Activated naive CD8-positive, alpha-beta T cell (primary cell): ENCODE results near the gene LIMS4.
"Not testable (repeated sequence)": the region's sequence is repeated elsewhere in the genome, so short reads cannot be mapped to it uniquely, and the experiment has no call there.

Source experiments
- H3K27ac Mint-ChIP-seq: one replicate; pipeline ENCODE4 v1.8.0; 2021; ENCODE audit warnings: mixed read lengths
- H3K27me3 Mint-ChIP-seq: one replicate; pipeline ENCODE4 v1.8.0; 2021; ENCODE audit warnings: mixed read lengths
- H3K36me3 Mint-ChIP-seq: one replicate; pipeline ENCODE4 v1.8.0; 2021; ENCODE audit warnings: mixed read lengths
- H3K4me1 Mint-ChIP-seq: one replicate; pipeline ENCODE4 v1.8.0; 2021; ENCODE audit warnings: low read depth, mixed read lengths
- H3K4me3 Mint-ChIP-seq: one replicate; pipeline ENCODE4 v1.8.0; 2021; ENCODE audit warnings: mild to moderate bottlenecking, mixed read lengths
- H3K9me3 Mint-ChIP-seq: one replicate; pipeline ENCODE4 v1.8.0; 2021; ENCODE audit warnings: low read depth, mixed read lengths

LIMS4 gene

GRCh38 chr2:110462458-110462857 lies 10.2 kb downstream of the LIMS4 start:
- not testable (repeated sequence) for H3K27ac Mint-ChIP-seq, H3K4me1 Mint-ChIP-seq, H3K4me3 Mint-ChIP-seq, H3K9me3 Mint-ChIP-seq, H3K27me3 Mint-ChIP-seq, H3K36me3 Mint-ChIP-seq

DNA sequence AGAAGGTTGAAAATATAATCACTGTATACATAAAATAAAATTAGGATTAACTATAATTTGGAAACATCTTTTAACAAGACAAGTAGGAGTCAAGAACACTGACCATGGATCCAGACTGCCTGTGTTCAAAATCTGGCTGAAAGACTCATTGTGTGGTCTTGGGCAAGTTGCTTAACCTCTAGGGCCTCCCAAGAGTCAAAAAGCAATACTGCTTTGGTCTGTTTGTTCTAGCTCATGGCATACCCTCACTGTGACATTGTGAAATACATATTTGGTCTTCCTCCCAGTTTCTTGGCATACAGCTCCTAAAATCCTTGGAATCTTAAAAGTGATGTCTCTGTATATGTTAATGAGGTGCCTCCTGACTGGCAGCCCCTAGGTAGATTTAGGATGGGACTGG lies 12.3 kb downstream of the LIMS4 start:
- not testable (repeated sequence) for H3K36me3 Mint-ChIP-seq, H3K9me3 Mint-ChIP-seq, H3K4me3 Mint-ChIP-seq, H3K27ac Mint-ChIP-seq, H3K27me3 Mint-ChIP-seq, H3K4me1 Mint-ChIP-seq

DNA sequence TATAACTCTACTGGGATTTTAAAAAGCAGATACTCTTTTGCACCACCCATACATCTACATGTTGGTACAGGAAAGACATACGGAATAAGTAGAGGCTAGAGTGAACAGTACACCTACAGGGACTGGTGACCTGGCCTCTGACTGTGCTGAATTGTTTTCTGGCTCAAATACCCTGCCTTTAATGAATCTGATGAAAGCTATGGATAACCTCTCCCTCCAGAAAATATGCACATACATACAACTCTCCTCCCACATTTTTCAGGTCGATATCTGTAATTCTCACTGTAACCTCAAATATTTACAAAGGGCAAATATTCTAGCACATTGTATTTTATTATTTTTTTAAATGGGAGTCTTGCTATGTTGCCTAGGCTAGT lies 15.4 kb downstream of the LIMS4 start:
- H3K36me3 Mint-ChIP-seq, H3K27ac Mint-ChIP-seq, H3K27me3 Mint-ChIP-seq, H3K4me1 Mint-ChIP-seq, H3K9me3 Mint-ChIP-seq, H3K4me3 Mint-ChIP-seq: not testable (repeated sequence)

GRCh38 chr2:110456291-110457213 lies 16.1 kb downstream of the LIMS4 start:
- not testable (repeated sequence) for H3K9me3 Mint-ChIP-seq, H3K4me1 Mint-ChIP-seq, H3K27me3 Mint-ChIP-seq, H3K4me3 Mint-ChIP-seq, H3K27ac Mint-ChIP-seq, H3K36me3 Mint-ChIP-seq

GRCh38 chr2:110455080-110455670 lies 17.4 kb downstream of the LIMS4 start:
- H3K36me3 Mint-ChIP-seq, H3K27ac Mint-ChIP-seq, H3K9me3 Mint-ChIP-seq, H3K4me1 Mint-ChIP-seq, H3K27me3 Mint-ChIP-seq, H3K4me3 Mint-ChIP-seq: not testable (repeated sequence)

DNA sequence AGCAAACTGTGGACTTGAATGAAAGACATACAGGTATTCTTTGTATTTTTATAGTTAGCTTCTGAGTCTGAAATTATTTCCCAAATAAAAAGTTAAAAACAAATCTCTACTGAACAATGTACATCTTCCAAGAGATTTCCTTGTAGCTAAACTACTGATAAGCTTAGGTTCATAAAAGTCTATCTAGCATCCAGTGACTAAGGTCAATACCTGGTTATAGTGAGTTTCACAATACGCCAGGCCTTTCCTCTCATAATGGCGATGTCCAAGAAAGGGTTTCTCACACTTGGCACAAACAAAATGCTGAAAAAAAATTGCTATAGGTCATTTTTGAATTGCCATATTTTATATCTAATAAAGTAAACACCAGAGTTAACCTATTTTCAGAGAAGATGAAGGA lies 21.7 kb downstream of the LIMS4 start:
- not testable (repeated sequence) for H3K9me3 Mint-ChIP-seq

DNA sequence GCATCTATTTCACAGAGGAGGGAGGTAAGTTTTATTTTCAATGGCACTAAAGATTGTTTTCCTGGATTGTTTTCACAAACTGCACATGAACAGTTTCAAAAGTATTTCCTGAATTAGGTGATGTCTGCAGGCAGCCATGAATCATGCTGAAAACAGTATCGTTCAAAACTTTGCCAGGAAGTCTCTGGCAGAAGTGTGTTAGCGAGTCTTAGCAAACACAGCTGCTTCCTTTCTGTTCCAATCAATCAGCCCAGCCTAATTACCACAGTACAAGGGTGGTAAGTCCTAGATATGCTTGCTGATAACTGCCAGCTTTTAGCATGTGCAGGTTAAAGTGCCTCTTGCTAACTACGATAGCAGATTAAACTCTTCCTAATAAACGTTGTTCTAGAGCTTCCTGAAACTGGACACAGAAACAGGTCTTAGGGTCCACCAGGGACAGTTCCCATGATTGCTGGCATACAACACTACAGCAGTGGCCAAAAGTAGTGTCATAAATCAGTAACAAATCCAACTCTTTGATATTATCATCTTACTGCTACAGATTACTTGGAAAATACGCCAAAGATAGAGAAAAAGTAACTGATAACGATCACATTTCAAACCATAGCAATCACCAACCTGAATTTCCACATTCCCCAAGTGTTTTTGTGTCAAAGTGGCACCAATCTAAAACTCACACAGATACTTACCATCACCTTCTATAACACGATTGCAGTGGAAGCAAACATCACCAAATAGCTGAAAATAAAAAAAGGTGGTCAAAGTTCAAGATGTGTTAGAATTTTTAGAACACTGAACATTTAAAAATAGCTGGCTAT lies 23.3 kb downstream of the LIMS4 start:
- not testable (repeated sequence) for H3K27ac Mint-ChIP-seq, H3K27me3 Mint-ChIP-seq, H3K36me3 Mint-ChIP-seq, H3K4me1 Mint-ChIP-seq, H3K9me3 Mint-ChIP-seq, H3K4me3 Mint-ChIP-seq

More for the DNA sequence above, 21.7 kb downstream of the LIMS4 start:
- H3K4me1 Mint-ChIP-seq, H3K27ac Mint-ChIP-seq, H3K4me3 Mint-ChIP-seq, H3K27me3 Mint-ChIP-seq, H3K36me3 Mint-ChIP-seq: not testable (repeated sequence)

DNA sequence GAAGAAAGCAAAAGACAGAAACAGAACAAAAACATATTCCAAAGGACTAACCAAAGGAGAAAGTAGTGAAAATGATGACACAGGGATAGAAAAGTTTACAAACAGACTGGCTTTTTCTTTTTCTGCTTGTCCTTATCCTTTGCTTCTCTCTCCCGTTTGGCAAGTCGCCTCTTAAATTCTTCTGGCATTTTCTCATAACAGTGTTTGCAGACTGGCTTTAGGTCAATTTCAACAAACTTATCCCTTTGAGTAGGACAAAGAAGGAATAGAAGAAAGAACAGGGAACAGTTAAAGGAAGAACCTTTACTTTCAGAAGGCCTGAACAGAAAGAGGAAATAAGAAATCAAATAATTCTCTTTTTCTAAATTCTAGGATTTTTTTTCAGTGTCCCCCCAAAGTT lies 26.0 kb downstream of the LIMS4 start:
- H3K9me3 Mint-ChIP-seq, H3K4me3 Mint-ChIP-seq, H3K27ac Mint-ChIP-seq, H3K4me1 Mint-ChIP-seq, H3K36me3 Mint-ChIP-seq, H3K27me3 Mint-ChIP-seq: not testable (repeated sequence)

- H3K9me3 Mint-ChIP-seq, H3K36me3 Mint-ChIP-seq: not testable (repeated sequence)
Observed at GRCh38 chr2:110443305-110444005, 29.2 kb downstream of the LIMS4 start.

GRCh38 chr2:110441905-110442304 lies 30.7 kb downstream of the LIMS4 start:
- H3K9me3 Mint-ChIP-seq, H3K27me3 Mint-ChIP-seq, H3K4me1 Mint-ChIP-seq, H3K36me3 Mint-ChIP-seq, H3K4me3 Mint-ChIP-seq, H3K27ac Mint-ChIP-seq: not testable (repeated sequence)

More at GRCh38 chr2:110443305-110444005, 29.2 kb downstream of the LIMS4 start:
- H3K4me1 Mint-ChIP-seq, H3K27ac Mint-ChIP-seq, H3K27me3 Mint-ChIP-seq, H3K4me3 Mint-ChIP-seq: not testable (repeated sequence)

DNA sequence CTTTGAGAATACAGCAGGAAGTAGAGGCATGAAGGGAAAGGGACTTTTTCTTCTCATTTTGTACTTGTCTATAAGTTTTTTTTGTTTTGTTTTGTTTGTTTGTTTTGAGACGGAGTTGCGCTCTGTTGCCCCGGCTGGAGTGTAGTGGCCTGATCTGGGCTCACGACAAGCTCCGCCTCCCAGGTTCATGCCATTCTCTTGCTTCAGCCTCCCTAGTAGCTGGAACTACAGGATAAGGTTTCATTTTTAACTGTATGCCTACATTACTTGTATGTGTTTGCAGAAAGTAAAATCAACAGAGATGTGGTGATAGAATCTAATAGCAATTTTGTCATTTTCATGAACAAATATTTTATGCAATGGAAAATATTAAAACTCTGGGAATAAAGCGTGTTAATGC lies 38.1 kb downstream of the LIMS4 start:
- H3K4me1 Mint-ChIP-seq, H3K9me3 Mint-ChIP-seq, H3K4me3 Mint-ChIP-seq, H3K27me3 Mint-ChIP-seq, H3K36me3 Mint-ChIP-seq, H3K27ac Mint-ChIP-seq: not testable (repeated sequence)

GRCh38 chr2:110425725-110426124 lies 46.9 kb downstream of the LIMS4 start:
- H3K9me3 Mint-ChIP-seq, H3K36me3 Mint-ChIP-seq, H3K4me3 Mint-ChIP-seq, H3K27ac Mint-ChIP-seq, H3K27me3 Mint-ChIP-seq, H3K4me1 Mint-ChIP-seq: not testable (repeated sequence)

- H3K9me3 Mint-ChIP-seq, H3K36me3 Mint-ChIP-seq, H3K27me3 Mint-ChIP-seq, H3K27ac Mint-ChIP-seq, H3K4me1 Mint-ChIP-seq, H3K4me3 Mint-ChIP-seq: not testable (repeated sequence)
Observed at GRCh38 chr2:110424421-110424820, 48.2 kb downstream of the LIMS4 start.

DNA sequence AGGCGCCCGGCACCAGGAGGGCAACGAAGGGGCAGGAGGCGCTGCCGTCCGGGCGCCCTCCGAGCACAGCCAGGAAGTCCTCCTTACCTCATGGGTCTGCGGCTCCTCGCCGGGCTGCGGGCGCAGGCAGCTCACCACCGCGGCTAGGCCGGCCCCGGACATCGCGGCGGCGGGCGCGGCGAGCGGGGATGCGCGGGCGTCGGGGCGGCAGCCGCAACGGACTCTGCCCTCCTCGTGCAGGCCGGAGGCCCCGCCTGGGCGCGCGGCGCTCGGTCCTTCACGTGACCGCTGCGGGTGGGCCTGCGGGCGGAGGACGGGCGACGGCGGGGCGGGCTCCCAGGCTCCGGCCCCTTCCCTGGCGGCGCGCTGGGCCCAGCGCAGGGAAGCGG lies 49.0 kb downstream of the LIMS4 start:
- H3K4me1 Mint-ChIP-seq, H3K9me3 Mint-ChIP-seq, H3K27me3 Mint-ChIP-seq, H3K4me3 Mint-ChIP-seq, H3K27ac Mint-ChIP-seq, H3K36me3 Mint-ChIP-seq: not testable (repeated sequence)

DNA sequence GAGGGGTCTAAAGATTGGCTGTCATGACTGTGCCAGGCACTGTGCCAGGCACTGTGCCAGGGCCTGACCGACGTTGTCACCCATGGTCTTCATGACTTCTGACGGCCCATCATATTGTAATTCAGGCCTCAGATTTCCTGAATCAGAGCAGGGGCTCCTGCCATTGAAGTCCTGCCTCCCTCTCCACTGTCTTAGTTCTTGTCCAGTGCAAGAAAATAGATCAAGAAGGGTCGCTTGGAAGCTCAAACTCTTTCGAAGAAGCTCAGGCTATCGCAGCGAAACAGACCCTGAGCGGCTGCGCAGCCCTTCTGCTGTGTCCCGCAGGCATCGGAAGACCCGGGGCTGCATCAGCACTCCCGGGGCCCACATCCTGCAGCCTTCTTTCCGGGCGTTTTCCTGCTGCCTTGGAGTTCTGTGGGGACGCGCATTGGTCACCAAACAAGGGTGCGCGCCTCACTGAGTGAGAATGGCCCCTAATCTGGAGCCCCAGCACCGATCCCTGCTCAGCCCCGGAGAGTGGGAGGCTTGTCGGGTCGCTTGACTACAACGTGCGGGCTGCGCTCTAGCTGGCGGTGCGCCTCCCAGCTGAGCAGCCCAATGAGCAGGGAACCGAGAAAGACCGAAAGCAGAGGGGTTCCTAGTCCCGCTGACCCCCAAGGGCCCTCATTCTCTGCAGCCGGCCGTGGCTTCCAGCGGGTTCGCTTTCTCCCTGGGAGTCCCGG lies 49.6 kb downstream of the LIMS4 start:
- H3K36me3 Mint-ChIP-seq, H3K27me3 Mint-ChIP-seq, H3K4me1 Mint-ChIP-seq, H3K27ac Mint-ChIP-seq, H3K9me3 Mint-ChIP-seq, H3K4me3 Mint-ChIP-seq: not testable (repeated sequence)
